ENCODE data around the gene C5orf46.
"Not testable (repeated sequence)": the region's sequence is repeated elsewhere in the genome, so short reads cannot be mapped to it uniquely, and the experiment has no call there.

Gene C5orf46

GRCh38 chr5:147906326-147907095 lies at the start of gene C5orf46:
Gene C5orf46 (minus strand): TSS chr5:147906538. CDS start chr5:147906501, 37 bp downstream.
- no peak for DNase-seq

- DNase-seq: no peak
These were observed 48.6 kb upstream of the C5orf46 start for GRCh38 chr5:147954971-147955370.

- peak; percentile 8 for DNase-seq
These were observed 43.6 kb upstream of the C5orf46 start for GRCh38 chr5:147949711-147950573.

GRCh38 chr5:147946658-147947274 lies 40.4 kb upstream of the C5orf46 start:
- not testable (repeated sequence) for DNase-seq

GRCh38 chr5:147939431-147940114 lies 33.2 kb upstream of the C5orf46 start:
- DNase-seq: no peak

GRCh38 chr5:147935032-147935431 lies 28.7 kb upstream of the C5orf46 start:
- DNase-seq: no peak

GRCh38 chr5:147930769-147931168 lies 24.4 kb upstream of the C5orf46 start:
- no peak for DNase-seq

GRCh38 chr5:147927901-147928300 lies 21.6 kb upstream of the C5orf46 start:
- DNase-seq: no peak

GRCh38 chr5:147925020-147925419 lies 18.7 kb upstream of the C5orf46 start:
- no peak for DNase-seq

GRCh38 chr5:147921136-147921535 lies 14.8 kb upstream of the C5orf46 start:
- no peak for DNase-seq

- no peak for DNase-seq
These were observed 14.2 kb upstream of the C5orf46 start for GRCh38 chr5:147920420-147921030.

GRCh38 chr5:147918899-147919298 lies 12.6 kb upstream of the C5orf46 start:
- no peak for DNase-seq

GRCh38 chr5:147918101-147918685 lies 11.9 kb upstream of the C5orf46 start:
- DNase-seq: no peak

- DNase-seq: no peak
These were observed 7.4 kb upstream of the C5orf46 start for GRCh38 chr5:147913786-147914185.

GRCh38 chr5:147912011-147912410 lies 5.7 kb upstream of the C5orf46 start:
- DNase-seq: no peak

- no peak for DNase-seq
These were observed 5.1 kb upstream of the C5orf46 start for GRCh38 chr5:147911427-147911826.

- no peak for DNase-seq
These were observed 2.2 kb downstream of the C5orf46 start for GRCh38 chr5:147904110-147904509.

GRCh38 chr5:147902609-147903115 lies 3.7 kb downstream of the C5orf46 start:
- DNase-seq: no peak

- no peak for DNase-seq
These were observed 4.7 kb downstream of the C5orf46 start for GRCh38 chr5:147901599-147902039.

GRCh38 chr5:147898875-147899401 lies 7.4 kb downstream of the C5orf46 start:
- DNase-seq: no peak

- DNase-seq: no peak
These were observed 10.5 kb downstream of the C5orf46 start for GRCh38 chr5:147895864-147896263.

Measured in CD4-positive, alpha-beta T cell treated with Interleukin-17A for 1 hour (primary cell).